T-cell (primary cell): ENCODE data around the gene NKX2-2. TPM values are rescaled to one million over a fixed set of nuclear protein-coding genes. Genes with fewer than 3 reads are reported as not detected.

ENCODE experiments used
- ATAC-seq, 4 experiments: fragments of 200-7000 bp in 3 of 4; fragments of 150-1000 bp in 1 of 4; cut with Tn5 transposase; replicated peaks in 1 of 4; 1 replicate in 3 of 4; 2 replicates in 1 of 4; pipeline ENCODE4 v1.10.0; 2021; ENCODE audit warnings: moderate library complexity in 3 of 4, mild to moderate bottlenecking in 2 of 4, moderate number of reproducible peaks in 1 of 4
- CTCF ChIA-PET, 2 donors: fragments of 300-600 bp; sonication (Branson Sonifier 250); formaldehyde crosslinking; loops; one replicate each; lab custom pipeline; 2022; ENCODE audit warnings: antibody characterized with exemption in 2 of 2; lab: Charles Lee
- POLR2A ChIA-PET, 2 donors: fragments of 300-600 bp; sonication (Branson Sonifier 250); formaldehyde crosslinking; loops; one replicate each; lab custom pipeline; 2022; ENCODE audit warnings: antibody characterized with exemption in 2 of 2; lab: Charles Lee
- DNase-seq, 35 experiments: peaks; one replicate each; pipeline versions ENCODE4 v3.0.0 to v3.0.0-alpha.2; 2013 to 2023
- H3K27ac ChIP-seq: one replicate; pipeline ENCODE4 v1.5.1; 2013; ENCODE audit warnings: low read length
- H3K27me3 ChIP-seq, 2 experiments: replicated peaks in 1 of 2; 1 replicate in 1 of 2; 2 replicates in 1 of 2; pipeline versions ENCODE4 v1.6.1 to v1.7.0; 2013; ENCODE audit warnings: low read length in 1 of 2, mixed read lengths in 1 of 2; ENCODE audit not compliant: control insufficient read depth in 2 of 2, insufficient read depth in 2 of 2; ENCODE audit errors: extremely low read depth in 1 of 2
- H3K36me3 ChIP-seq, 2 donors: 1 replicate in 1 of 2; 2 replicates in 1 of 2; pipeline versions ENCODE4 v1.6.1 to v1.7.0; 2013; ENCODE audit warnings: low read length in 1 of 2; ENCODE audit not compliant: control insufficient read depth in 2 of 2, insufficient read depth in 1 of 2; ENCODE audit errors: extremely low read depth in 1 of 2
- H3K4me1 ChIP-seq, 2 experiments: 1 replicate in 1 of 2; 2 replicates in 1 of 2; pipeline versions ENCODE4 v1.6.1 to v1.7.0; 2013; ENCODE audit warnings: low read length in 2 of 2, mixed read lengths in 1 of 2; ENCODE audit not compliant: insufficient read depth in 2 of 2, control insufficient read depth in 1 of 2; ENCODE audit errors: extremely low read depth in 1 of 2
- H3K4me3 ChIP-seq, 2 donors: 1 replicate in 1 of 2; 2 replicates in 1 of 2; pipeline versions ENCODE4 v1.5.1 to v1.7.0; 2013; ENCODE audit warnings: mild to moderate bottlenecking in 2 of 2, low read length in 1 of 2, moderate library complexity in 1 of 2; ENCODE audit not compliant: control insufficient read depth in 1 of 2; ENCODE audit errors: extremely low read depth in 1 of 2
- H3K9me3 ChIP-seq: 2 replicates; pipeline ENCODE4 v1.7.0; 2013
- H3K27ac Mint-ChIP-seq, 2 donors: one replicate each; pipeline ENCODE4 v1.8.0; 2020 to 2021; ENCODE audit warnings: mild to moderate bottlenecking in 2 of 2, mixed read lengths in 2 of 2
- H3K27me3 Mint-ChIP-seq, 2 donors: one replicate each; pipeline ENCODE4 v1.8.0; 2021 to 2022; ENCODE audit warnings: mixed read lengths in 2 of 2
- H3K36me3 Mint-ChIP-seq: one replicate; pipeline ENCODE4 v1.8.0; 2021; ENCODE audit warnings: mixed read lengths
- H3K4me1 Mint-ChIP-seq, 3 donors: one replicate each; pipeline ENCODE4 v1.8.0; 2020 to 2022; ENCODE audit warnings: mixed read lengths in 3 of 3, mild to moderate bottlenecking in 1 of 3
- H3K4me3 Mint-ChIP-seq, 3 donors: one replicate each; pipeline ENCODE4 v1.8.0; 2020 to 2022; ENCODE audit warnings: mild to moderate bottlenecking in 3 of 3, mixed read lengths in 3 of 3, moderate library complexity in 3 of 3
- H3K9me3 Mint-ChIP-seq, 3 donors: one replicate each; pipeline ENCODE4 v1.8.0; 2020 to 2022; ENCODE audit warnings: mixed read lengths in 3 of 3
- WGBS: methylation state at CpG from one replicate; pipeline ENCODE4 v1.1.5; 2013; ENCODE audit warnings: missing lambda C conversion rate; ENCODE audit not compliant: insufficient coverage; 5-methylcytosine and 5-hydroxymethylcytosine counted together
- total RNA-seq, 35 experiments: library from RNA in 6 of 35; stranded (reverse) in 6 of 35; fragments of 120-200 nt in 1 of 35; gene quantifications; one replicate each; pipeline versions ENCODE4 v1.2.1 to v1.2.4 and lab custom pipeline; 2013 to 2026

The NKX2-2 gene
- total RNA-seq, 5 donors from 2014 or later (not counting 1 experiment from before 2014, with no cell fraction given) = not detected

DNA sequence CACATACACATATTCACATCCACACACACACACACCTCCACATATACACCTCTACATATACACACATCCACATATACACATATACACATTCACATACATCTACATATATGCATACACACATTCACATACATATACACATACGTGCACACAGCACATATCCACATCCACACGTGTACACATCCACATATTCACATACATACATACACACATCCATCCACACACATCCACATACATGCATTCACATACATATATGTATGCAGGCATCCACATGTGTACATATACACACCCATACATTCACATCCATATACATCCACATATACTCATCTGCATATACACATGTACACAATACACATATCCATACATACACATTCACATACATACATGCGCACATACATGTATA, 25.6 kb upstream of the NKX2-2 start:
- H3K27ac ChIP-seq = no peak overlapping the region
- no peak for DNase-seq
- ChIA-PET POLR2A (no interaction called here), CTCF (no interaction called here)
- no peak overlapping the region for H3K4me3 ChIP-seq
- no peaks in the 10 kb centered on the region for H3K36me3 ChIP-seq
- no peak overlapping the region for H3K27ac Mint-ChIP-seq
- H3K4me1 Mint-ChIP-seq = no peaks in the 10 kb centered on the region
- no peaks in the 10 kb centered on the region for H3K9me3 ChIP-seq
- H3K27me3 Mint-ChIP-seq = peaks cover 0 to 4% of the 10 kb centered on the region in 2 donors
- H3K36me3 Mint-ChIP-seq = no peaks in the 10 kb centered on the region
- 69% methylated on average over 2 of the region's 3 CpGs for WGBS
- peaks cover 0 to 13% of the 10 kb centered on the region in 2 experiments for H3K27me3 ChIP-seq
- no peak overlapping the region for H3K4me3 Mint-ChIP-seq
- H3K4me1 ChIP-seq = no peaks in the 10 kb centered on the region
- H3K9me3 Mint-ChIP-seq = no peaks in the 10 kb centered on the region
- no peak for ATAC-seq

DNA sequence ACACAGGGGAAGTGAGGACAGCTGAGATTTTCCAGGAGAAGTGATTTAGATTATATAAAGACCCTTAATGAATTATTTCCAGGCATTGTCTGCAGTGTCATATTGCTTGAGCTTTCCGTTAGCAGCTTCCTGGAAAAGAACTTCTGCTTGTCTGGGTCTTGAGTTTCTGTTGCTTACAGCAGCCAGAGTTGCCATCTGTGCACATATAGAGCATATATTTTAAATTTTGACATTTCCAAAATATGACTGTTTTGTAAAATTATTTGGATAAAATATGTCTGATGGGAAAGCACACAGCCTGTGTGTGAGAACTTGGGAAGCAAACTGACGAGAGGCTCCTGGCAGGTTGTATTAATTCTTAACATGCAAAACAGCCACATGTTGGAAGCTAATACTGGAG, 21.0 kb upstream of the NKX2-2 start:
- POLR2A ChIA-PET = no interaction called here
- Mint-ChIP-seq H3K4me3 (no peak overlapping the region), H3K4me1 (peaks cover 0 to 2% (median 1%) of the 10 kb centered on the region in 3 donors), H3K27me3 (peaks cover 10 to 11% of the 10 kb centered on the region in 2 donors), H3K36me3 (no peaks in the 10 kb centered on the region), H3K27ac (no peak overlapping the region), H3K9me3 (no peaks in the 10 kb centered on the region)
- no peak for DNase-seq
- H3K4me3 ChIP-seq = no peak overlapping the region
- H3K36me3 ChIP-seq = no peaks in the 10 kb centered on the region
- no peaks in the 10 kb centered on the region for H3K27me3 ChIP-seq
- no peaks in the 10 kb centered on the region for H3K9me3 ChIP-seq
- H3K27ac ChIP-seq = no peak overlapping the region
- no peak for ATAC-seq
- CTCF ChIA-PET = no interaction called here
- WGBS = no CpG with 5 or more reads among the region's 2 CpGs
- no peaks in the 10 kb centered on the region for H3K4me1 ChIP-seq

DNA sequence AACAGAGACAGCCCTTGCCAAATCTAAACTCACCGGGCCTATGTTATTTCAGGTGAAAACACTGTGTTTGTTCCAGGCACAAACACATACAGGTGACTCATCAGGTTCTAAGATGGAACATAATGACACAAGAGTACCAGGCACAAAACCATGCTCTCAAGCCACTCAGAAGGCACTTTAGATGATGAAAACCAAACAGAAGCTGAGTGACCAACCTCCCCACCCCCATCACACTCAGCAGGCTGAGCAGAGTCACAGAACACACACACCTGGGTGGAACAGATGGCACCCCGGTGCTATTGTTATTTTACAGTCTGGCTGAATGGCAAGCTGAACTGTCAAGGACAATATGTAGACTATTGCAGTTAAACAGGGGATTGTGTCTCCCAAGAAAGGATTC, 20.6 kb upstream of the NKX2-2 start:
- H3K4me1 Mint-ChIP-seq = peaks cover 0 to 4% (median 2%) of the 10 kb centered on the region in 3 donors
- ChIA-PET POLR2A (no interaction called here), CTCF (no interaction called here)
- Histone ChIP-seq H3K36me3 (no peaks in the 10 kb centered on the region), H3K4me3 (no peak overlapping the region), H3K9me3 (no peaks in the 10 kb centered on the region), H3K27me3 (no peaks in the 10 kb centered on the region), H3K27ac (no peak overlapping the region), H3K4me1 (no peaks in the 10 kb centered on the region)
- H3K36me3 Mint-ChIP-seq = no peaks in the 10 kb centered on the region
- WGBS = 30% methylated on average over 2 of the region's 2 CpGs
- H3K27me3 Mint-ChIP-seq = peaks cover 9 to 11% of the 10 kb centered on the region in 2 donors
- no peaks in the 10 kb centered on the region for H3K9me3 Mint-ChIP-seq
- ATAC-seq (no peak), DNase-seq (no peak)
- no peak overlapping the region for H3K4me3 Mint-ChIP-seq
- no peak overlapping the region for H3K27ac Mint-ChIP-seq

DNA sequence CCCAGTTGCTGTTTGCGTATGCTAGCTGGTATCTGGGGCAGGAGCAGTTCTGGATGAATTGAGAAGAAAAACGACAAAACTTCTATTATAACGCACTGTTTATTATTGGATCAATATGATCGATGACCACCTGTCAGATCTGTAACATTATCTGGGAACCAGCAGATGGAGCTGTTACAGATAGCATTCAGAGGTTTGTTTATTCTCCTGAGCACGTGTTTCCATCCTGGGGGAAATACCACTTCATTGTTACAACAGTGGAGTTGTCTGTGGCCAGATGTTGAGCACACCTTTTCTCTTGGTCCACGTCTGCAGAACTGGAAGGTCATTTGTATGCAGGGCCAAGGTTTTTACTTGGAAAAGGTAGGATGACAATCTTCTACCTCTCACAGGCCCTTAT, 16.0 kb upstream of the NKX2-2 start:
- peaks cover 3 to 7% of the 10 kb centered on the region in 2 experiments for H3K27me3 ChIP-seq
- Mint-ChIP-seq H3K36me3 (no peaks in the 10 kb centered on the region), H3K27me3 (peaks cover 35 to 48% of the 10 kb centered on the region in 2 donors), H3K4me1 (peaks cover 0 to 4% (median 2%) of the 10 kb centered on the region in 3 donors), H3K9me3 (no peaks in the 10 kb centered on the region), H3K4me3 (no peak overlapping the region), H3K27ac (no peak overlapping the region)
- H3K36me3 ChIP-seq = no peaks in the 10 kb centered on the region
- H3K4me1 ChIP-seq = no peaks in the 10 kb centered on the region
- no CpG with 5 or more reads among the region's 6 CpGs for WGBS
- no peak overlapping the region for H3K4me3 ChIP-seq
- ChIA-PET POLR2A (no interaction called here), CTCF (interaction anchor here (0.7 to 1.6 kb wide), 10 partner anchors 19 to 404 kb away, joined by 3 to 11 read pairs (median 4); partner anchors contain the start of gene KIZ (in 1 of the 2))
- ATAC-seq = no peak
- H3K27ac ChIP-seq = no peak overlapping the region
- no peaks in the 10 kb centered on the region for H3K9me3 ChIP-seq
- DNase-seq = peak in 1 of 35 experiments; percentile 49

DNA sequence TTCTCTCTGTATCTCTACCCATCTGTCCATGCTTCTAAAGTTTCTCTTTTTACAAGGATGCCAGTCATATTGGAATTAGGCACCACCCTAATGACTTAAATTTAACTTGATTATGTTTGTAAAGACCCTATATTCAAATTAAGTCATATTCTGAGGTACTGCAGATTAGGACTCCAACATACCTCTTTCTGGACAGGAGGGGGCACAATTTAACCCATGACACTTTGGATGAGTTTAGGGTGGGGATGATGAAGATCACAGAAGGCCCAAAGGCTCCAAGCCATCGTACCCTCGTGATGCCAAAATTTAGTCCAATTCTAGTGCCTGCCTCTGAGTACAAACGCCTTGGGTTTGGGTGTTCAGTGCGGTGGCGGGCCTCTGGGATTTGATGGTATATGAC, 15.0 kb upstream of the NKX2-2 start:
- Mint-ChIP-seq H3K27ac (no peak overlapping the region), H3K4me1 (peaks cover 2 to 5% (median 4%) of the 10 kb centered on the region in 3 donors), H3K36me3 (no peaks in the 10 kb centered on the region), H3K27me3 (peaks cover 45 to 57% of the 10 kb centered on the region in 2 donors), H3K9me3 (no peaks in the 10 kb centered on the region), H3K4me3 (no peak overlapping the region)
- no peaks in the 10 kb centered on the region for H3K4me1 ChIP-seq
- H3K27me3 ChIP-seq = peaks cover 7 to 8% of the 10 kb centered on the region in 2 experiments
- CTCF ChIA-PET = interaction anchor here (0.7 to 1.6 kb wide), 6 partner anchors 24 to 403 kb away, joined by 3 to 11 read pairs (median 4); partner anchors contain the start of gene KIZ (in 1 of the 2)
- WGBS = 53% methylated on average over 3 of the region's 5 CpGs
- no peaks in the 10 kb centered on the region for H3K9me3 ChIP-seq
- no peak overlapping the region for H3K27ac ChIP-seq
- ATAC-seq (no peak), DNase-seq (no peak)
- POLR2A ChIA-PET = no interaction called here
- H3K36me3 ChIP-seq = no peaks in the 10 kb centered on the region
- H3K4me3 ChIP-seq = no peak overlapping the region

DNA sequence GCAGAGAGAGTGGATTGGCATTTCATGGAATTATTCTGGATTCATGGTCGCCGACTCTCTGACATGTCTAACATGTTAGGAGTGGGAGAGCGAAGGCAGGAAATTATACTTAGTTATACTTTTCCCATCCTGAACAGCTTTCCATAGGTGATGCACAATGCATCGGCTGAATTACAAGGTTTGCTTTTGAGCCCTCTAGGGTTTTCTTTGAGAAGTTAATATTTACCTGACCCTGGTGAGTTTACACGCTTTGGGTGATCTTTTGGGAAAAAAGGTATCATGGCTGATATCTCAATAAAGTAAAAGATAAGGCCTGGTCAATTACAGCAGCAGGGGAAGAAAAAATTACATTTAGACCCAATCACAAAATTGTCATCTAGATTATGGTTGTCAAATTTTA, 14.0 kb upstream of the NKX2-2 start:
- Histone ChIP-seq H3K4me3 (no peak overlapping the region), H3K27ac (no peak overlapping the region), H3K36me3 (no peaks in the 10 kb centered on the region), H3K4me1 (peaks cover 0 to 4% of the 10 kb centered on the region in 2 experiments), H3K9me3 (no peaks in the 10 kb centered on the region), H3K27me3 (peaks cover 12 to 18% of the 10 kb centered on the region in 2 experiments)
- ChIA-PET POLR2A (no interaction called here), CTCF (interaction anchor here in 1 of 2 donors (0.7 to 1.4 kb wide), 2 partner anchors 43 to 47 kb away, joined by 3 to 5 read pairs; no protein-coding TSS in a partner anchor)
- H3K4me3 Mint-ChIP-seq = no peak overlapping the region
- no peaks in the 10 kb centered on the region for H3K36me3 Mint-ChIP-seq
- H3K27me3 Mint-ChIP-seq = peaks cover 52 to 67% of the 10 kb centered on the region in 2 donors
- H3K4me1 Mint-ChIP-seq = peaks cover 8 to 14% (median 10%) of the 10 kb centered on the region in 3 donors
- H3K27ac Mint-ChIP-seq = no peak overlapping the region
- H3K9me3 Mint-ChIP-seq = no peaks in the 10 kb centered on the region
- no CpG with 5 or more reads among the region's 5 CpGs for WGBS
- no peak for ATAC-seq
- DNase-seq = no peak
